OCI-LY7 (cell line): Measurements from ENCODE around the gene GPS1. TPM values are rescaled to one million over a fixed set of nuclear protein-coding genes. Genes with fewer than 3 reads are reported as not detected.

Experiments used
- BruUV-seq: library from RNA; stranded (reverse); fragments of 400-500 nt; replicated peaks from 2 replicates; lab custom pipeline; 2021; lab: Mats Ljungman, UMichigan
- CTCF ChIA-PET: fragments of 300-600 bp; sonication (Branson Sonifier 250); formaldehyde crosslinking; loops from one replicate; lab custom pipeline; 2022; ENCODE audit warnings: antibody characterized with exemption; ENCODE audit not compliant: unreplicated experiment; lab: Charles Lee
- POLR2A ChIA-PET: fragments of 300-600 bp; sonication (Branson Sonifier 250); formaldehyde crosslinking; loops from one replicate; lab custom pipeline; 2022; ENCODE audit warnings: antibody characterized with exemption; lab: Charles Lee
- DNase-seq: peaks from one replicate; pipeline ENCODE4 v3.0.0-alpha.2; 2015; ENCODE audit warnings: low spot score
- H2AFZ ChIP-seq: fragments of 200-600 bp; sonication (generic), shearing (Covaris generic); 2 replicates; pipeline ENCODE4 v1.6.1; 2014; ENCODE audit warnings: mild to moderate bottlenecking, antibody characterized with exemption, low read length, moderate library complexity
- H3K27ac ChIP-seq: fragments of 200-600 bp; sonication (generic); 2 replicates; pipeline ENCODE4 v1.5.1; 2014; ENCODE audit warnings: mixed run types, low read depth, mild to moderate bottlenecking, moderate library complexity, low read length, inconsistent platforms; ENCODE audit not compliant: poor library complexity, severe bottlenecking
- H3K36me3 ChIP-seq: fragments of 200-600 bp; sonication (generic); 2 replicates; pipeline ENCODE4 v1.6.1; 2014; ENCODE audit warnings: mild to moderate bottlenecking, antibody characterized with exemption, low read length, moderate library complexity, mixed read lengths; ENCODE audit not compliant: insufficient read depth
- H3K4me1 ChIP-seq: fragments of 200-600 bp; sonication (generic); 2 replicates; pipeline ENCODE4 v1.5.1; 2014; ENCODE audit warnings: mild to moderate bottlenecking, low read length; ENCODE audit not compliant: insufficient read depth, poor library complexity, severe bottlenecking
- H3K4me2 ChIP-seq: fragments of 200-600 bp; sonication (generic); 2 replicates; pipeline ENCODE4 v1.6.1; 2014; ENCODE audit warnings: mild to moderate bottlenecking, low read length
- H3K4me3 ChIP-seq: fragments of 200-600 bp; sonication (generic); 2 replicates; pipeline ENCODE4 v1.5.1; 2014; ENCODE audit warnings: mild to moderate bottlenecking, low read depth, low read length; ENCODE audit not compliant: poor library complexity, severe bottlenecking
- H3K79me2 ChIP-seq: fragments of 200-600 bp; sonication (generic); 2 replicates; pipeline ENCODE4 v1.6.1; 2016; ENCODE audit warnings: low read depth, mild to moderate bottlenecking, low read length, moderate library complexity, mixed read lengths; ENCODE audit not compliant: insufficient read depth
- H3K9me2 ChIP-seq: fragments of 200-600 bp; sonication (generic); 2 replicates; pipeline ENCODE4 v1.6.1; 2016; ENCODE audit warnings: mild to moderate bottlenecking, low read length, mixed read lengths; ENCODE audit not compliant: insufficient read depth
- H3K9me3 ChIP-seq: fragments of 200-600 bp; sonication (generic); 2 replicates; pipeline ENCODE4 v1.6.1; 2014; ENCODE audit warnings: mild to moderate bottlenecking, mixed run types, low read length, mixed read lengths
- H4K20me1 ChIP-seq: fragments of 200-600 bp; sonication (generic); 2 replicates; pipeline ENCODE4 v1.6.1; 2014; ENCODE audit warnings: mild to moderate bottlenecking, antibody characterized with exemption, low read length, moderate library complexity, mixed read lengths; ENCODE audit not compliant: insufficient read depth
- EZH2phosphoT487 ChIP-seq: fragments of 200-600 bp; sonication (generic); IDR thresholded peaks from 2 replicates; pipeline ENCODE4 v1.6.1; 2018; ENCODE audit warnings: low read depth, borderline replicate concordance, mild to moderate bottlenecking, mixed run types, antibody characterized with exemption, low read length, moderate library complexity, mixed read lengths
- intact Hi-C: fragments of 100-400 bp; cut with micrococcal nuclease; formaldehyde crosslinking; loops from one replicate; pipeline ENCODE4 v1.10.0; 2022; ENCODE audit not compliant: unreplicated experiment
- total RNA-seq, 2 experiments: library from RNA; depleted of rRNA in 1 of 2; stranded (reverse); fragments of >200 nt in 1 of 2; shearing (Covaris generic) in 1 of 2; gene quantifications; 2 replicates each; pipeline ENCODE4 v1.2.3, GENCODE V29; 2014 to 2022
- TF ChIP-seq, protein P1 (sequence below): fragments of 200-600 bp; sonication (generic); conservative IDR thresholded peaks from 2 replicates; pipeline ENCODE4 v1.5.1; 2014; ENCODE audit warnings: mild to moderate bottlenecking, antibody characterized with exemption, low read length, moderate library complexity, mixed read lengths

The GPS1 gene
- total RNA-seq, 2 experiments from 2014 or later, result 133 to 169 TPM

DNA sequence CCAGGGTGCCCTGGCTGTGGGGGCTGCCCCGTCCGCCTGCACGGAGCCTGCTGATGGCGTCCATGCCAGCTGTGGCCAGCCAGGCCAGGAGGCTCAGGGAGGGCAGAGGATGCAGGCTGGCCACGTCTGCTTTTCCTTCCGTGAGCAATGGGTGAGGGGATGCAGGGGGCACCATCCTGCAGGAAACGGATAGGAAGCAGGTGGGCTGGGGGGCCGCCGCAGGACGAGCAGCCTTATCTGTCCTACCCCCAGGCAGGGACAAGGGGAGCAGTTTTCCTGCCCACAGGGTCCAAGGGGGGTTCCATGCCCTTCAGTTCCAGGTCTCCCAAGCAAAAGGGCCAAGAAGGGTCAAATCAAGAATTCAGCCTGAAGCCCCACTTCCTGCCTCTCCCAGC is 7.2 kb downstream of the GPS1 start:
- DNase-seq, result no peak
- no peak overlapping the region for H3K4me3 ChIP-seq
- no peak overlapping the region for H3K27ac ChIP-seq
- H3K36me3 ChIP-seq, result peaks cover 97% of the 10 kb centered on the region
- TF ChIP-seq EZH2phosphoT487, result no peak
- TF ChIP-seq, protein P1, sequence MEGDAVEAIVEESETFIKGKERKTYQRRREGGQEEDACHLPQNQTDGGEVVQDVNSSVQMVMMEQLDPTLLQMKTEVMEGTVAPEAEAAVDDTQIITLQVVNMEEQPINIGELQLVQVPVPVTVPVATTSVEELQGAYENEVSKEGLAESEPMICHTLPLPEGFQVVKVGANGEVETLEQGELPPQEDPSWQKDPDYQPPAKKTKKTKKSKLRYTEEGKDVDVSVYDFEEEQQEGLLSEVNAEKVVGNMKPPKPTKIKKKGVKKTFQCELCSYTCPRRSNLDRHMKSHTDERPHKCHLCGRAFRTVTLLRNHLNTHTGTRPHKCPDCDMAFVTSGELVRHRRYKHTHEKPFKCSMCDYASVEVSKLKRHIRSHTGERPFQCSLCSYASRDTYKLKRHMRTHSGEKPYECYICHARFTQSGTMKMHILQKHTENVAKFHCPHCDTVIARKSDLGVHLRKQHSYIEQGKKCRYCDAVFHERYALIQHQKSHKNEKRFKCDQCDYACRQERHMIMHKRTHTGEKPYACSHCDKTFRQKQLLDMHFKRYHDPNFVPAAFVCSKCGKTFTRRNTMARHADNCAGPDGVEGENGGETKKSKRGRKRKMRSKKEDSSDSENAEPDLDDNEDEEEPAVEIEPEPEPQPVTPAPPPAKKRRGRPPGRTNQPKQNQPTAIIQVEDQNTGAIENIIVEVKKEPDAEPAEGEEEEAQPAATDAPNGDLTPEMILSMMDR, result no peak
- H3K9me3 ChIP-seq, result no peaks in the 10 kb centered on the region
- intact Hi-C loops, result no loop called here
- no peak overlapping the region for H3K4me2 ChIP-seq
- no peaks in the 10 kb centered on the region for H3K9me2 ChIP-seq
- H2AFZ ChIP-seq, result no peak overlapping the region
- no TSS peak for BruUV-seq
- no peaks in the 10 kb centered on the region; the same call in 1 of the 2 replicates for H4K20me1 ChIP-seq
- peaks cover 3% of the 10 kb centered on the region for H3K4me1 ChIP-seq
- peaks cover 3% of the 10 kb centered on the region; the same call in 1 of the 2 replicates for H3K79me2 ChIP-seq
- ChIA-PET CTCF (no interaction called here), POLR2A (no interaction called here)

DNA sequence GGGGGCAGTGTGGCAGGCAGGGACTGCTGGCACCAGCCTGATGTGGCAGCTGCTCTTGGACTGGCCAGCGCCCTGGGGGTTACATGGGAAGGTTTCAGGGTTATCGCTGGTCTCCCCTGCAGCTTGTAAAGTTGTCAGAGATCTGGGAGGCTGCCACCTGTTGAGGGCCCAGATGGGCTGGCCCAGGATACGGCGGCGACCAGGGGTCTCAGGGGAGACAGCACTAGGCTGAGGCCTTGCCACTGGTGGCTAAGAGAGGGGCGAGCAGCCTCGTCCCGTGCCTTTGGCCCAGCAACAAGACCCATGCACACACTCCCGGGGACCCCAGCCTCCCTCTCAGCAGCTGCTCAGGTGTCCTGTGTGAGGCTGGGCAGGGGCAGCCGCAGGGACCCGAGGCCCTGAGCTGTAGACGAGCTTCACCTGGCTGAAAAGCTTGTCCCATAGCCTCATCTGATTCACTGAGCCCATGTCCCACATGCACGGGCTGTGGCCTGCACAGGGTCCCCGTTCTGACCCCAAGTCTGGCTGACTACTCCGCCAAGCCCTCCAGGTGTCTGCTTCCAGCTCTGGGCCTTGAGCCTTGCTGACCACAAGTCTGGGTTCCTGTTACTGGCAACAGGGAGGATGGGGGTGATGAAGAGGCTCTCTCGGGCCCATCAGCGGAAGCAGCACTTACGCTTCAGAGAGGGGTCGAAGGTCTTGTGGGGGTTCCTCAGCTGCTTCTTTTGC is 7.7 kb downstream of the GPS1 start:
- Histone ChIP-seq H3K4me1 (peaks cover 9% of the 10 kb centered on the region), H3K4me2 (no peak overlapping the region), H4K20me1 (no peaks in the 10 kb centered on the region; the same call in 1 of the 2 replicates), H3K4me3 (no peak overlapping the region), H3K36me3 (peaks cover 97% of the 10 kb centered on the region), H2AFZ (no peak overlapping the region), H3K9me2 (no peaks in the 10 kb centered on the region), H3K79me2 (peaks cover 9% of the 10 kb centered on the region; the same call in 1 of the 2 replicates), H3K27ac (no peak overlapping the region), H3K9me3 (no peaks in the 10 kb centered on the region)
- no peak for TF ChIP-seq EZH2phosphoT487
- TF ChIP-seq, protein P1, result no peak
- ChIA-PET POLR2A (no interaction called here), CTCF (no interaction called here)
- intact Hi-C loops, result no loop called here
- BruUV-seq, result no TSS peak
- no peak for DNase-seq

DNA sequence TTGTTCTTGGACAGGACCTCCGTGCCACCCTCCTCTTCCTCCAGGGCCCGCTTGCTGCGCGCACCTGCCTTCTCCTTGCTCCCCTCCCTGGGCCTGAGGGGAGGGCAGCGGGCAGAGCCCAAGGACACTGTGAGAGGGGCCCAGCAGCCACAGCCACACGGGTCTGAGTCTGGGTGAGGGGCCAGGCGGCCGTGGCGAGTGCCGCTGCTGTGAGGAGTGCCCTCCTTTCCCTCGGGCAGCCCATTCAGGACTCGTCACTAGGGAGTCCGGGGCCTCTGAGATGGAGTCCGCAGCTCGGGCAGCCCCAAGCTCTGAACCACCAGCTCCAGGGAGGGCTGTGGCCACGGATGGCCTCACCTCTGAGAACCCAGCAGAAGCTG is 8.3 kb downstream of the GPS1 start:
- no peak for DNase-seq
- H3K79me2 ChIP-seq, result peaks cover 14% of the 10 kb centered on the region; the same call in 1 of the 2 replicates
- H2AFZ ChIP-seq, result no peak overlapping the region
- no peak overlapping the region for H3K27ac ChIP-seq
- H3K4me1 ChIP-seq, result peaks cover 12% of the 10 kb centered on the region
- H3K9me3 ChIP-seq, result no peaks in the 10 kb centered on the region
- H4K20me1 ChIP-seq, result no peaks in the 10 kb centered on the region; the same call in 1 of the 2 replicates
- no peak overlapping the region for H3K4me2 ChIP-seq
- ChIA-PET POLR2A (no interaction called here), CTCF (no interaction called here)
- BruUV-seq, result no TSS peak
- intact Hi-C loops, result no loop called here
- TF ChIP-seq, protein P1, result no peak
- TF ChIP-seq EZH2phosphoT487, result no peak
- H3K36me3 ChIP-seq, result peaks cover 91% of the 10 kb centered on the region
- no peak overlapping the region for H3K4me3 ChIP-seq
- no peaks in the 10 kb centered on the region for H3K9me2 ChIP-seq
